ENCODE measurements around the gene NOTCH4.
"Not testable (repeated sequence)": the region's sequence is repeated elsewhere in the genome, so short reads cannot be mapped to it uniquely, and the experiment has no call there.

- not testable (repeated sequence) for TF ChIP-seq CTCF (IDR thresholded peaks at IDR 0.05; ENCODE audit: low read depth, low read length); EZH2phosphoT487 (IDR thresholded peaks at IDR 0.05; ENCODE audit: low read depth)
These were observed 33.4 kb upstream of the NOTCH4 start for GRCh38 chr6:32257262-32257661.
